ENCODE measurements around the gene METTL9.
"Not testable (repeated sequence)": the region's sequence is repeated elsewhere in the genome, so short reads cannot be mapped to it uniquely, and the experiment has no call there.

METTL9 gene

DNA sequence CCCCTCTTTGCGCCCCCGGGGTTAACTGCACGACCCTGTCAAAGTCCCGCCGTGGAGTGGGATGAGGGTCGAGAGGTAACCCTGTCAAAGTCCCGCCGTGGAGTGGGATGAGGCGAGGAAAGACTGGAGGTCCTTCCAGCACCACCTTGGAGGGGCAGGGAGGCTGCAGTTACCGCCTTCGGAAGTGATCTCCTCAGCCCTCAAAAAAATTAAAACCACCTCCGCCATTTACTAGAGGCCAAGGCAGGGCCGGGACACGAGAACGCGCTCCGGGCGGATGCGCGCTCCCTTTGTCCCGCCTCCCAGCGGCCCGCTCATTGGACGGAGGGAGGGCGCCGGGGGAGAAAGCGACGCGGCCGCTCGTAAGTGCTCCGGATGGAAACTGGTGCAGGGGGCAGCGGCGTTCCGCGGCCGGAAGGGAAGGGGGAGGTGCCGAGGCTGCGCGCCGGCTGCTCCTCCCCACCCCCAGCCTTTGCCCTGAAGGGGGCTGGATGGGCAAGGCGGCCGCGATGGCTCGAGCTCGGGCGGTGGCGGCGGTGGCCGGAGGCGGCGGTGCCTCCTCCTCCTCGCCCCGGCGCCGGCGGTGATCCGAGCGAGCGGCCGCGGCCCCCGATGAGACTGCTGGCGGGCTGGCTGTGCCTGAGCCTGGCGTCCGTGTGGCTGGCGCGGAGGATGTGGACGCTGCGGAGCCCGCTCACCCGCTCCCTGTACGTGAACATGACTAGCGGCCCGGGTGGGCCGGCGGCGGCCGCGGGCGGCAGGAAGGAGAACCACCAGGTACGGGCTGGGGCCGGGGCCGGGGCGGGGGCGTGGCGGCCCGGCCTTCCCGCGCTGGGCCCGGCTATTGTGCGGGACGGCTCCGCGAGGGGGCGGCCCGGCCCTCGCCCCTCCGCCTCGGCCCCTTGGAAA is at the start of gene METTL9:
TSS of gene METTL9 (plus strand) at position 456 of the 909 bp plus-strand sequence. CDS start at position 613, 157 bp downstream.
- peak within 1 kb of the TSS; percentile 89 for H3K9ac ChIP-seq (ENCODE audit: insufficient read length)
- H3K27ac ChIP-seq: peak within 1 kb of the TSS; percentile 70
- H3K4me3 ChIP-seq: peak within 1 kb of the TSS; percentile 92
- TF ChIP-seq POLR2AphosphoS5 (IDR thresholded peaks at IDR 0.05; ENCODE audit: borderline replicate concordance, low read depth, low read length) (peak; percentile 92), EZH2 (IDR thresholded peaks at IDR 0.05) (no peak)
- DNase-seq (ENCODE audit: low read depth, low spot score): no peak
- no peaks in the 10 kb centered on the region for H3K9me3 ChIP-seq (ENCODE audit: low read depth, low read length)
- H3K36me3 ChIP-seq (ENCODE audit: insufficient read depth, low read length): no peaks in the 10 kb centered on the region

GRCh38 chr16:21549975-21550374 is 49.4 kb upstream of the METTL9 start:
- not testable (repeated sequence) for DNase-seq (ENCODE audit: low read depth, low spot score); H3K4me3 ChIP-seq; H3K9ac ChIP-seq (ENCODE audit: insufficient read length); H3K36me3 ChIP-seq (ENCODE audit: insufficient read depth, low read length); H3K9me3 ChIP-seq (ENCODE audit: low read depth, low read length); H3K27ac ChIP-seq

DNA sequence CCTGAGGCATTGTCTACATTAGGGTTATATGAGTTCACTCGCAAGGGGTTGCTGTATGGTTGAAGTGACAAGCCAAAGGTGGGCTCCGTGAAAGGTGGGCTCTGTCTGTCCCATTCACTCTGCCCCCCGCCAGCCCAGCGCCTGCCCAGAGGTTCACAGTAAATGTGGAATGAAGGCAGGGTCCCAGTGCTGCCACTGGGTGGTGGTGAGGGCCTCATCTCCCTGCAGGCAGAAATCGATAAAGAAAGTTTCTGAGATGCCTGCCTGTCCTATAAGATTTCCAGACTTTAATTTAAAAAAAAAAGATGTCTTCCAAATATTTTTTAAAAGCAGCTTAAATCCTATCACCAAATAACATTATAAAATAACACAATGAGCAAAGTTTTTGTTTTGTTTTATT is 48.9 kb upstream of the METTL9 start:
- not testable (repeated sequence) for DNase-seq (ENCODE audit: low read depth, low spot score); H3K9me3 ChIP-seq (ENCODE audit: low read depth, low read length); H3K36me3 ChIP-seq (ENCODE audit: insufficient read depth, low read length); H3K4me3 ChIP-seq; H3K9ac ChIP-seq (ENCODE audit: insufficient read length); H3K27ac ChIP-seq

DNA sequence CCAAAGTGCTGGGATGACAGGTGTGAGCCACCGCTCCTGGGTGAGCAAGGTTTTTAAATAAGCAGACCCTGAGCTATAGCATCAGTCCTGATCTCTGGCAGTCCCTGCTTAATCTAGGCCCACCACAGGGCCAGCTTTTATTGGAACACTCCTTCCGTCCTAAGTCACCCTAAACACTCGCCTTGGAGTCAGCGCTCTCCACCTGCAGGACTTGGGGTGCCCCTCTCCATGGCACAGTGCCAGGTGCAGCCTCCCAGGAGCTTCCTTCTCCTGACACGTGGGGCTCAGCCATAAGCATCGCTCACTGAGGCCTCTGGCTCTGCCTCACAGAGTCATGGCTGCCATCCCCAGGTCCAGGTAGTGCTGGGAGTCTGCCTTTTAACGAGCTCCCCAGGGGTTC is 48.3 kb upstream of the METTL9 start:
- not testable (repeated sequence) for H3K4me3 ChIP-seq; H3K9ac ChIP-seq (ENCODE audit: insufficient read length); DNase-seq (ENCODE audit: low read depth, low spot score); H3K9me3 ChIP-seq (ENCODE audit: low read depth, low read length); H3K27ac ChIP-seq; H3K36me3 ChIP-seq (ENCODE audit: insufficient read depth, low read length)

DNA sequence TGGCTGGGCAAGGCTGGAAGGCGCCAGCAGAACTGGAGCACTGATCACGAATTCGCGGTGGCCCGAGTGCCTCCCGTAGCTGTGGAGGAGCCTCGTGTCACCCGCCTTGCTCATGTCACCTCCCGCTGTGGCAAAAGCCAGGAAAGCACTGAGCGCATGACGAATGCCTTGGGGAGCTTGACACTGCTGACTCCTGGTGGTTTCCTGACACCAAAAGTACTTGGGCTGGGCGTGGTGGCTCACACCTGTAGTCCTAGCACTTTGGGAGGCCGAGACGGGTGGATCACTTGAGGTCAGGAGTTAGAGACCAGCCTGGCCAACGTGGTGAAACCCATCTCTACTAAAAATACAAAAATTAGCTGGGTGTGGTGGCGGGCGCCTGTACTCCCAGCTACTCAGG is 47.8 kb upstream of the METTL9 start:
- not testable (repeated sequence) for H3K9me3 ChIP-seq (ENCODE audit: low read depth, low read length); H3K27ac ChIP-seq; H3K4me3 ChIP-seq; H3K9ac ChIP-seq (ENCODE audit: insufficient read length); DNase-seq (ENCODE audit: low read depth, low spot score); H3K36me3 ChIP-seq (ENCODE audit: insufficient read depth, low read length)

DNA sequence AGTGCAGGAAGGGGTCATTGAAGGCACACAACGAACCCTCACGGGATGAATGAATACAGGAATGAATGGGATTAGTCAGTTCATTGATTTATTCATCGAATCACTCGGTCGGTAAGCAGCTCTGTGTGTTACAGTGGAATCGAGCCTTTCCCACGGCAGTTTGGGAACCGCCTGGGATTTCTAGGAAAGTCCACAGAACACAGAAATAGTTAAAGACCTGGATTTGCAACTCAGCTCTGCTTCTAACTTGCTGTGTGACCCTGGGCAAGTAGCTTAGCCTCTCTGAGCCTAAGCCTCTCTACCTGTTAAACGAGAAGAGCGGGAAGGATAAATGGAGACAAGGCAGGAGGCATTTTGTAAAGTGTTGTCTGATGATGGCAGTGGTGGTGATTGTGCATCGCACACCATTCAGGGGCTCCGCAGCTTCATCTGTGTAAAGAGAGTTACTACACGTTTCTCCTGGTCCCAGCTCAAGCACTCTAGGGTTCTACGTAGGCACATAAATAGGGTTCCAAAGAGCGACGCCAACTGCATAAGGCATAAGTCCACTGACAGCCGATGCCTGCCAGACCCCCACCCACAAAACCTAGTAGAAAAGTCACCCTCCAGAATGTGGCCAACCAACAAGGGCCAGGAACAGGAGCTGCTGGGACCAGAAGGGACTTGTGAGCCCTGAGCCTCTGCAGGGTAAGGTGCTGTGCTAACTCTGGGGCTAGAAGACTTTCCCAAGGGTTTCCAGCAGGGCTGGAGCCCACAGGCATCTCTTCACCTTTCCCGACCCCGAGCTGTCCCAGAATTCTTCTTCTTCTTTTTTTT is 45.7 kb upstream of the METTL9 start:
- not testable (repeated sequence) for H3K27ac ChIP-seq; H3K9ac ChIP-seq (ENCODE audit: insufficient read length); H3K36me3 ChIP-seq (ENCODE audit: insufficient read depth, low read length); H3K4me3 ChIP-seq; H3K9me3 ChIP-seq (ENCODE audit: low read depth, low read length); DNase-seq (ENCODE audit: low read depth, low spot score)

- peak overlapping the region; percentile 43 for H3K9ac ChIP-seq (ENCODE audit: insufficient read length)
- peak overlapping the region; percentile 58 for H3K4me3 ChIP-seq
- H3K27ac ChIP-seq: no peak overlapping the region
- no peaks in the 10 kb centered on the region for H3K36me3 ChIP-seq (ENCODE audit: insufficient read depth, low read length)
- no peak for TF ChIP-seq EZH2 (IDR thresholded peaks at IDR 0.05)
- no peak for TF ChIP-seq POLR2AphosphoS5 (IDR thresholded peaks at IDR 0.05; ENCODE audit: borderline replicate concordance, low read depth, low read length)
- TF ChIP-seq FOXP2 (optimal IDR thresholded peaks at IDR 0.05; ENCODE audit: control extremely low read depth, extremely low read length, insufficient read depth): no peak
- DNase-seq (ENCODE audit: low read depth, low spot score): peak; percentile 44
- no peaks in the 10 kb centered on the region for H3K9me3 ChIP-seq (ENCODE audit: low read depth, low read length)
These were observed 44.4 kb upstream of the METTL9 start for GRCh38 chr16:21554795-21555585.

GRCh38 chr16:21555621-21556020 is 43.8 kb upstream of the METTL9 start:
- H3K9me3 ChIP-seq (ENCODE audit: low read depth, low read length); H3K9ac ChIP-seq (ENCODE audit: insufficient read length); H3K4me3 ChIP-seq; DNase-seq (ENCODE audit: low read depth, low spot score); H3K27ac ChIP-seq; H3K36me3 ChIP-seq (ENCODE audit: insufficient read depth, low read length): not testable (repeated sequence)

DNA sequence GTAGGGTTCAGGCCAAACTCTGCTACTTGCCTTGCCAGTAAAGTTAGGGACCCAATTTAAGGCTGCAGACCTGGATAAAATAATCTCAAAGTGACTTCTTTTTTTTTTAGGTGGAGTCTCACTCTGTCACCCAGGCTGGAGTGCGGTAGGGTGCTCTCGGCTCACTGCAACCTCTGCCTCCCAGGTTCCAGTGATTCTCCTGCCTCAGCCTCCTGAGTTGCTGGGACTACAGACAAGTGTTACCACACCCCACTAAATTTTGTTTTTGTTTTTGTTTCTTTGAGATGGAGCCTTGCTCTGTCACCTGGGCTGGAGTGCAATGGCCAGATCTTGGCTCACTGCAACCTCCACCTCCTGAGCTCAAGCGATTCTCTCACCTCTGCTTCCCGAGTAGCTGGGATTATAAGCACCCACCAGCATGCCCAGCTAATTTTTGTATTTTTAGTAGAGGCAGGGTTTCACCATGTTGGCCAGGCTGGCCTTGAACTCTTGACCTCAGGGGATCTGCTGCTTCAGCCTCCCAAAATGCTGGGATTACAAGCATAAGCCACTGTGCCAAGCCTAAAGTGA is 43.3 kb upstream of the METTL9 start:
- not testable (repeated sequence) for H3K36me3 ChIP-seq (ENCODE audit: insufficient read depth, low read length); H3K4me3 ChIP-seq; H3K9ac ChIP-seq (ENCODE audit: insufficient read length)

GRCh38 chr16:21556651-21557241 is 42.6 kb upstream of the METTL9 start:
- not testable (repeated sequence) for H3K9me3 ChIP-seq (ENCODE audit: low read depth, low read length); H3K27ac ChIP-seq; H3K9ac ChIP-seq (ENCODE audit: insufficient read length); H3K4me3 ChIP-seq; H3K36me3 ChIP-seq (ENCODE audit: insufficient read depth, low read length); DNase-seq (ENCODE audit: low read depth, low spot score)

More for the DNA sequence above, 43.3 kb upstream of the METTL9 start:
- DNase-seq (ENCODE audit: low read depth, low spot score); H3K9me3 ChIP-seq (ENCODE audit: low read depth, low read length); H3K27ac ChIP-seq: not testable (repeated sequence)
